ENCODE results near the gene C9orf40. TPM values are rescaled to one million over a fixed set of nuclear protein-coding genes. Genes with fewer than 3 reads are reported as not detected.

C9orf40 gene
- polyA plus RNA-seq, 1 donor (not counting 4 experiments of a cell fraction or from before 2014, with no cell fraction given) = 5.1 TPM

DNA sequence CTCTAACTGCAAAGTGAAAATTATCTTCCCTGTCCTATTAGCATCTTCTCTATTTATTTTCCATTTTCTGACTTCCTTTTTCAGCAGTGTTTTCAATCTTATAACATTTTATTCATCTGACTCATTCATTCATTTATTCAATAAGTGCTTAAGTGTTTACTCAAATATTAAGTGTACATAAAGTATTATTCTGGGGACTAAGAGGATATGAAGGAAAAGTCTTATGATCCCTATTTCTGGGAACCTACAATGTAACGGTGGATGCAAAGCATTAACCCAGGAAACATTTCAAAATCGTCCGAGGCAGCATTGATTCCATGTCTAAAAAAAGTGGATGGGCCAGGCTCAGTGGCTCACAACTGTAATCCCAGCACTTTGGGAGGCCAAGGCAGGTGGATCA is 45.6 kb downstream of the C9orf40 start:
- no peaks in the 10 kb centered on the region for H3K79me2 ChIP-seq (ENCODE audit: control insufficient read depth, insufficient read depth, low read length)
- DNase-seq (ENCODE audit: low read depth, low spot score) (no peak), FAIRE-seq (no peak)
- H3K9ac ChIP-seq (ENCODE audit: control insufficient read depth, extremely low read depth, insufficient read depth, low read length) = no peak overlapping the region
- no peaks in the 10 kb centered on the region for H4K20me1 ChIP-seq (ENCODE audit: control insufficient read depth, extremely low read depth, insufficient read depth, low read length)
- dilution Hi-C loops (cut with MboI; ENCODE audit: extremely low pct_ligation_motif_present, low sequenced_read_pairs) = no loop called here
- H2AFZ ChIP-seq (ENCODE audit: control insufficient read depth, low read length) = no peak overlapping the region
- H3K9me3 ChIP-seq (ENCODE audit: control insufficient read depth, low read depth, low read length) = no peaks in the 10 kb centered on the region
- no peak overlapping the region for H3K4me3 ChIP-seq (ENCODE audit: control insufficient read depth in 2 of 3, extremely low read depth in 1 of 3, insufficient read depth in 2 of 3, low read depth in 1 of 3, low read length in 3 of 3)
- no peaks in the 10 kb centered on the region for H3K27me3 ChIP-seq (ENCODE audit: control insufficient read depth, extremely low read depth, insufficient read depth, low read length)
- H3K4me1 ChIP-seq (ENCODE audit: control insufficient read depth, extremely low read depth, insufficient read depth, low read length) = no peaks in the 10 kb centered on the region
- TF ChIP-seq, protein P1, sequence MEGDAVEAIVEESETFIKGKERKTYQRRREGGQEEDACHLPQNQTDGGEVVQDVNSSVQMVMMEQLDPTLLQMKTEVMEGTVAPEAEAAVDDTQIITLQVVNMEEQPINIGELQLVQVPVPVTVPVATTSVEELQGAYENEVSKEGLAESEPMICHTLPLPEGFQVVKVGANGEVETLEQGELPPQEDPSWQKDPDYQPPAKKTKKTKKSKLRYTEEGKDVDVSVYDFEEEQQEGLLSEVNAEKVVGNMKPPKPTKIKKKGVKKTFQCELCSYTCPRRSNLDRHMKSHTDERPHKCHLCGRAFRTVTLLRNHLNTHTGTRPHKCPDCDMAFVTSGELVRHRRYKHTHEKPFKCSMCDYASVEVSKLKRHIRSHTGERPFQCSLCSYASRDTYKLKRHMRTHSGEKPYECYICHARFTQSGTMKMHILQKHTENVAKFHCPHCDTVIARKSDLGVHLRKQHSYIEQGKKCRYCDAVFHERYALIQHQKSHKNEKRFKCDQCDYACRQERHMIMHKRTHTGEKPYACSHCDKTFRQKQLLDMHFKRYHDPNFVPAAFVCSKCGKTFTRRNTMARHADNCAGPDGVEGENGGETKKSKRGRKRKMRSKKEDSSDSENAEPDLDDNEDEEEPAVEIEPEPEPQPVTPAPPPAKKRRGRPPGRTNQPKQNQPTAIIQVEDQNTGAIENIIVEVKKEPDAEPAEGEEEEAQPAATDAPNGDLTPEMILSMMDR (optimal IDR thresholded peaks at IDR 0.05 in 1 of 3, IDR thresholded peaks at IDR 0.05 in 1 of 3, conservative IDR thresholded peaks at IDR 0.05 in 1 of 3; ENCODE audit: extremely low read depth in 1 of 3, insufficient read depth in 2 of 3, low read length in 3 of 3) = no peak
- TF ChIP-seq EZH2 (IDR thresholded peaks at IDR 0.05; ENCODE audit: low read length) = no peak
- no peaks in the 10 kb centered on the region for H3K9me1 ChIP-seq (ENCODE audit: control insufficient read depth, extremely low read depth, insufficient read depth, low read length)
- H3K36me3 ChIP-seq (ENCODE audit: control insufficient read depth in 2 of 2, extremely low read depth in 1 of 2, insufficient read depth in 2 of 2, low read length in 2 of 2) = no peaks in the 10 kb centered on the region
- no peak overlapping the region for H3K4me2 ChIP-seq (ENCODE audit: control insufficient read depth, extremely low read depth, insufficient read depth, low read depth, low read length)
- H3K27ac ChIP-seq (ENCODE audit: control insufficient read depth, insufficient read depth, low read length) = no peak overlapping the region

DNA sequence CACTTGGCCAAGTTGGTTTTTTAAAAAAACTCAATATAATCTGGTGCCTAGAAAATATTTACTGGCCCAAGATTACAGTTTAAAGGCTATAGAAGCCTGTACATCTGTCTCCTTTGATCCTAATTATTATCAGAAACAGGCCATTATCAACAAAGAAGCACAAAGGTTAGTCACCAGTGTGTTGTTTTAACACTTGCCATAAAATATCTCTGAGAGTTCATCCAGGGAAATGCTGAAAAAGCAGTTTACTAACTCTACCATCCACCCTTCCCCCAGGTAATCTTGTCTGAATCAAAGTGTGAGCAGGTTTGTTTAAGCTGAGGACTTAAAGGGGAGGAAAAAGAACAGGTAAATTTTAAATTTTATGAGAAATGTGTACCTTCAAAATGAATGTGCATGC is 51.7 kb downstream of the C9orf40 start:
- H3K9me1 ChIP-seq (ENCODE audit: control insufficient read depth, extremely low read depth, insufficient read depth, low read length) = no peaks in the 10 kb centered on the region
- dilution Hi-C loops (cut with MboI; ENCODE audit: extremely low pct_ligation_motif_present, low sequenced_read_pairs) = no loop called here
- no peaks in the 10 kb centered on the region for H3K79me2 ChIP-seq (ENCODE audit: control insufficient read depth, insufficient read depth, low read length)
- H3K9ac ChIP-seq (ENCODE audit: control insufficient read depth, extremely low read depth, insufficient read depth, low read length) = no peak overlapping the region
- H3K4me1 ChIP-seq (ENCODE audit: control insufficient read depth, extremely low read depth, insufficient read depth, low read length) = no peaks in the 10 kb centered on the region
- no peak overlapping the region for H2AFZ ChIP-seq (ENCODE audit: control insufficient read depth, low read length)
- FAIRE-seq (no peak), DNase-seq (ENCODE audit: low read depth, low spot score) (no peak)
- no peaks in the 10 kb centered on the region for H3K36me3 ChIP-seq (ENCODE audit: control insufficient read depth in 2 of 2, extremely low read depth in 1 of 2, insufficient read depth in 2 of 2, low read length in 2 of 2)
- H4K20me1 ChIP-seq (ENCODE audit: control insufficient read depth, extremely low read depth, insufficient read depth, low read length) = no peaks in the 10 kb centered on the region
- no peaks in the 10 kb centered on the region for H3K27me3 ChIP-seq (ENCODE audit: control insufficient read depth, extremely low read depth, insufficient read depth, low read length)
- no peak overlapping the region for H3K4me2 ChIP-seq (ENCODE audit: control insufficient read depth, extremely low read depth, insufficient read depth, low read depth, low read length)
- TF ChIP-seq, protein P1 (optimal IDR thresholded peaks at IDR 0.05 in 1 of 3, IDR thresholded peaks at IDR 0.05 in 1 of 3, conservative IDR thresholded peaks at IDR 0.05 in 1 of 3; ENCODE audit: extremely low read depth in 1 of 3, insufficient read depth in 2 of 3, low read length in 3 of 3) = no peak
- TF ChIP-seq EZH2 (IDR thresholded peaks at IDR 0.05; ENCODE audit: low read length) = no peak
- no peak overlapping the region for H3K4me3 ChIP-seq (ENCODE audit: control insufficient read depth in 2 of 3, extremely low read depth in 1 of 3, insufficient read depth in 2 of 3, low read depth in 1 of 3, low read length in 3 of 3)
- H3K9me3 ChIP-seq (ENCODE audit: control insufficient read depth, low read depth, low read length) = no peaks in the 10 kb centered on the region
- H3K27ac ChIP-seq (ENCODE audit: control insufficient read depth, insufficient read depth, low read length) = no peak overlapping the region

Other genes with a start within 250 kb of the C9orf40 start
- 0.18 to 0.24 TPM (median 0.22 TPM) in 3 replicates for gene TRPM6, start 65.0 kb downstream of the C9orf40 start, polyA plus RNA-seq
- gene CARNMT1, start 75.4 kb upstream of the C9orf40 start, polyA plus RNA-seq = 7.8 to 15.3 TPM (median 10.2 TPM) in 3 replicates
- 14.0 to 30.1 TPM (median 24.7 TPM) in 3 replicates for gene NMRK1, start 135.2 kb upstream of the C9orf40 start, polyA plus RNA-seq
- 32.2 to 39.2 TPM (median 33.1 TPM) in 3 replicates for gene OSTF1, start 135.6 kb upstream of the C9orf40 start, polyA plus RNA-seq

Data from keratinocyte (primary cell).